Keratinocyte (primary cell): Measurements from ENCODE around the gene WDR46. TPM values are rescaled to one million over a fixed set of nuclear protein-coding genes. Genes with fewer than 3 reads are reported as not detected.
A peak's percentile ranks its signal among the peaks of the same experiment; 100 is the strongest.

Source experiments
- DNase-seq: peaks from one replicate; pipeline ENCODE4 v3.0.0-alpha.2; 2011; ENCODE audit warnings: low read depth, missing footprints, low spot score
- FAIRE-seq: peaks from 2 replicates; lab custom pipeline; 2011; peaks lifted over from hg19 to GRCh38; lab: Jason Lieb, UNC
- H2AFZ ChIP-seq: 2 replicates; pipeline ENCODE4 v1.6.0; 2012; ENCODE audit warnings: low read length, control low read depth, inconsistent platforms; ENCODE audit not compliant: control insufficient read depth
- H3K27ac ChIP-seq: 2 replicates; pipeline ENCODE4 v1.5.1; 2011; ENCODE audit warnings: low read length; ENCODE audit not compliant: control insufficient read depth, insufficient read depth
- H3K27me3 ChIP-seq: 3 replicates; pipeline ENCODE4 v1.6.0; 2011; ENCODE audit warnings: low read length; ENCODE audit not compliant: control insufficient read depth, insufficient read depth; ENCODE audit errors: extremely low read depth
- H3K36me3 ChIP-seq, 2 experiments: 2 replicates in 1 of 2; 3 replicates in 1 of 2; pipeline ENCODE4 v1.5.1; 2011; ENCODE audit warnings: low read length in 2 of 2, mild to moderate bottlenecking in 1 of 2; ENCODE audit not compliant: control insufficient read depth in 2 of 2, insufficient read depth in 2 of 2; ENCODE audit errors: extremely low read depth in 1 of 2
- H3K4me1 ChIP-seq: 3 replicates; pipeline ENCODE4 v1.5.1; 2011; ENCODE audit warnings: low read length; ENCODE audit not compliant: control insufficient read depth, insufficient read depth; ENCODE audit errors: extremely low read depth
- H3K4me2 ChIP-seq: 3 replicates; pipeline ENCODE4 v1.6.0; 2011; ENCODE audit warnings: low read depth, low read length; ENCODE audit not compliant: control insufficient read depth, insufficient read depth; ENCODE audit errors: extremely low read depth
- H3K4me3 ChIP-seq, 3 experiments: fragments of 200-600 bp in 1 of 3; sonication (generic) in 1 of 3; 2 replicates in 2 of 3; 3 replicates in 1 of 3; pipeline ENCODE4 v1.5.1; 2011 to 2016; ENCODE audit warnings: low read length in 3 of 3, mild to moderate bottlenecking in 3 of 3, control low read depth in 2 of 3, inconsistent platforms in 1 of 3, low read depth in 1 of 3, mixed read lengths in 1 of 3, mixed run types in 1 of 3, moderate library complexity in 1 of 3; ENCODE audit not compliant: control insufficient read depth in 2 of 3, insufficient read depth in 2 of 3; ENCODE audit errors: extremely low read depth in 1 of 3
- H3K79me2 ChIP-seq: 2 replicates; pipeline ENCODE4 v1.6.0; 2012; ENCODE audit warnings: low read length; ENCODE audit not compliant: control insufficient read depth, insufficient read depth
- H3K9ac ChIP-seq: 3 replicates; pipeline ENCODE4 v1.6.0; 2011; ENCODE audit warnings: low read length; ENCODE audit not compliant: control insufficient read depth, insufficient read depth; ENCODE audit errors: extremely low read depth
- H3K9me1 ChIP-seq: 3 replicates; pipeline ENCODE4 v1.6.0; 2011; ENCODE audit warnings: low read length; ENCODE audit not compliant: control insufficient read depth, insufficient read depth; ENCODE audit errors: extremely low read depth
- H3K9me3 ChIP-seq: 2 replicates; pipeline ENCODE4 v1.5.1; 2012; ENCODE audit warnings: low read depth, low read length; ENCODE audit not compliant: control insufficient read depth
- H4K20me1 ChIP-seq: 3 replicates; pipeline ENCODE4 v1.6.0; 2011; ENCODE audit warnings: low read length; ENCODE audit not compliant: control insufficient read depth, insufficient read depth; ENCODE audit errors: extremely low read depth
- EZH2 ChIP-seq: IDR thresholded peaks from one replicate; pipeline ENCODE4 v1.6.1; 2012; ENCODE audit warnings: inconsistent platforms, mild to moderate bottlenecking, low read length, moderate library complexity
- dilution Hi-C: fragments of 300-500 bp; cut with MboI; formaldehyde crosslinking; loops from one replicate; pipeline ENCODE4 v1.7.0; 2020; ENCODE audit warnings: low sequenced_read_pairs; ENCODE audit not compliant: extremely low pct_ligation_motif_present
- polyA plus RNA-seq, 5 experiments: library from polyadenylated mRNA; depleted of rRNA in 3 of 5; stranded (reverse) in 3 of 5; stranded (forward) in 1 of 5; unstranded in 1 of 5; fragments of >200 nt; gene quantifications; 1 replicate in 1 of 5; 2 replicates in 3 of 5; 3 replicates in 1 of 5; pipeline versions ENCODE4 v1.2.1 to v1.2.3, GENCODE V29; 2011 to 2012; ENCODE audit warnings: missing spikeins in 2 of 5, low read depth in 1 of 5, low replicate concordance in 1 of 5
- TF ChIP-seq, protein P1 (sequence below), 3 experiments: IDR thresholded peaks in 1 of 3; conservative IDR thresholded peaks in 1 of 3; optimal IDR thresholded peaks in 1 of 3; 2 replicates in 2 of 3; 3 replicates in 1 of 3; pipeline versions ENCODE3 to v1.5.1; 2011; ENCODE audit warnings: low read length in 3 of 3, mild to moderate bottlenecking in 3 of 3, moderate library complexity in 2 of 3, control low read depth in 1 of 3, inconsistent platforms in 1 of 3; ENCODE audit not compliant: insufficient read depth in 2 of 3; ENCODE audit errors: extremely low read depth in 1 of 3

Gene WDR46
- polyA plus RNA-seq, 1 donor (not counting 4 experiments of a cell fraction or from before 2014, with no cell fraction given) = 43.0 TPM

DNA sequence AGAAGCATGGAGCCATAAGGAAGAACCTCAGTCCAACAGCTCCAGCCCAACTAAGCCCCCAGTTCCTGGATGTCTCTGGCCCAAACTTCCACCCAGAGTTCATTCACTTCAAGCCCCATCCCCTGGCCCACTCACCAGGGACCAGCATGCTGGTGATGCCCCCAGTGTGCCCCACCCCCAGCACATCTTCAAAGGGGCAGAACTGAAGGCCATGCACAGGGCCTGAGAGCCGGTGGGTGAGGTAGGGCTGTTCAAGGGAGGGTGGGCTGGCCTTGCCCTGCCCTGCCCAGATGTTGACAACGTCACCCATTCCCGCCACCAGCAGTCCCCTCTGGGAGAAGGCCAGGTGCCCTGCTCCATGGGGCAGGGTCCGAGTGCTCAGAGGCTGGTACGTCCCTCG is 8.5 kb downstream of the WDR46 start:
- H3K4me3 ChIP-seq = no peak overlapping the region
- TF ChIP-seq EZH2 = no peak
- TF ChIP-seq, protein P1, sequence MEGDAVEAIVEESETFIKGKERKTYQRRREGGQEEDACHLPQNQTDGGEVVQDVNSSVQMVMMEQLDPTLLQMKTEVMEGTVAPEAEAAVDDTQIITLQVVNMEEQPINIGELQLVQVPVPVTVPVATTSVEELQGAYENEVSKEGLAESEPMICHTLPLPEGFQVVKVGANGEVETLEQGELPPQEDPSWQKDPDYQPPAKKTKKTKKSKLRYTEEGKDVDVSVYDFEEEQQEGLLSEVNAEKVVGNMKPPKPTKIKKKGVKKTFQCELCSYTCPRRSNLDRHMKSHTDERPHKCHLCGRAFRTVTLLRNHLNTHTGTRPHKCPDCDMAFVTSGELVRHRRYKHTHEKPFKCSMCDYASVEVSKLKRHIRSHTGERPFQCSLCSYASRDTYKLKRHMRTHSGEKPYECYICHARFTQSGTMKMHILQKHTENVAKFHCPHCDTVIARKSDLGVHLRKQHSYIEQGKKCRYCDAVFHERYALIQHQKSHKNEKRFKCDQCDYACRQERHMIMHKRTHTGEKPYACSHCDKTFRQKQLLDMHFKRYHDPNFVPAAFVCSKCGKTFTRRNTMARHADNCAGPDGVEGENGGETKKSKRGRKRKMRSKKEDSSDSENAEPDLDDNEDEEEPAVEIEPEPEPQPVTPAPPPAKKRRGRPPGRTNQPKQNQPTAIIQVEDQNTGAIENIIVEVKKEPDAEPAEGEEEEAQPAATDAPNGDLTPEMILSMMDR (optimal IDR thresholded peaks at IDR 0.05 in 1 of 3, IDR thresholded peaks at IDR 0.05 in 1 of 3, conservative IDR thresholded peaks at IDR 0.05 in 1 of 3; ENCODE audit: extremely low read depth in 1 of 3, insufficient read depth in 2 of 3, low read length in 3 of 3) = no peak
- H3K27me3 ChIP-seq = no peaks in the 10 kb centered on the region
- no peak overlapping the region for H3K9ac ChIP-seq
- DNase-seq (no peak), FAIRE-seq (no peak)
- dilution Hi-C loops = no loop called here
- peaks cover 5% of the 10 kb centered on the region for H3K79me2 ChIP-seq
- peaks cover 10% of the 10 kb centered on the region for H3K4me1 ChIP-seq
- no peak overlapping the region for H3K4me2 ChIP-seq
- H4K20me1 ChIP-seq = peaks cover 13% of the 10 kb centered on the region
- H3K9me3 ChIP-seq = no peaks in the 10 kb centered on the region
- no peak overlapping the region for H2AFZ ChIP-seq
- no peak overlapping the region for H3K27ac ChIP-seq
- H3K36me3 ChIP-seq = peaks cover 35 to 39% of the 10 kb centered on the region in 2 experiments
- no peaks in the 10 kb centered on the region for H3K9me1 ChIP-seq

DNA sequence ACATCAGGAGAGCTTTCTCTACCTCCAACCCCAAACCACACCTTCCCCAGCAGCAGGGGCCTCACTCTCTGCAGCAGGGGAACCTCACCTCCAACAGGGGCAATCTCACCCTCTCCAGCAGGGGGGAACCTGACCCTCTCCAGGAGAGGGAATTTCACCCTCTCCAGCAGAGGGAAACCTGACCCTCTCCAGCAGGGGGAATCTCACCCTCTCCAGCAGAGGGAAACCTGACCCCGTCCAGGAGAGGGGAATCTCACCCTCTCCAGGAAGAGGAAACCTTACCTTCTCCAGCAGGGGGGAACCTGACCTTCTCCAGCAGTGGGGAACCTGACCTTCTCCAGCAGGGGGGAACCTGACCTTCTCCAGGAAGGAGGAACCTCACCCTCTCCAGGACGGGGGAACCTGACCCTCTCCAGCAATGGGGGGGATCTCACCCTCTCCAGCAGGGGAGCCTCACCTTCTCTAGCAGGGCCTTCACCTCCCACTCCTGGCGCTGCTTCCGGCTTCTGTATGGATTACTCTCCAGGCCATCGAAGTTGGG is 9.0 kb downstream of the WDR46 start:
- no peak for TF ChIP-seq EZH2
- TF ChIP-seq, protein P1 (optimal IDR thresholded peaks at IDR 0.05 in 1 of 3, IDR thresholded peaks at IDR 0.05 in 1 of 3, conservative IDR thresholded peaks at IDR 0.05 in 1 of 3; ENCODE audit: extremely low read depth in 1 of 3, insufficient read depth in 2 of 3, low read length in 3 of 3) = peak; percentile 60 to 100 (median 72)
- Histone ChIP-seq H3K4me2 (no peak overlapping the region), H3K36me3 (peaks cover 38 to 44% of the 10 kb centered on the region in 2 experiments), H3K9me3 (no peaks in the 10 kb centered on the region), H3K4me3 (no peak overlapping the region), H3K9me1 (peaks cover 2% of the 10 kb centered on the region), H3K27me3 (no peaks in the 10 kb centered on the region), H3K27ac (no peak overlapping the region), H3K9ac (no peak overlapping the region), H3K4me1 (peaks cover 15% of the 10 kb centered on the region), H2AFZ (no peak overlapping the region), H3K79me2 (peaks cover 10% of the 10 kb centered on the region), H4K20me1 (peaks cover 18% of the 10 kb centered on the region)
- DNase-seq (no peak), FAIRE-seq (no peak)
- dilution Hi-C loops = no loop called here
